Ishikawa (cell line): ENCODE data around the gene PRKCZ.

Experiments
- CEBPB ChIP-seq: IDR thresholded peaks from 2 replicates; pipeline ENCODE4 v1.6.1; 2012
- CREB1 ChIP-seq: IDR thresholded peaks from 2 replicates; pipeline ENCODE4 v1.6.1; 2012; ENCODE audit warnings: low read depth
- EGR1 ChIP-seq: IDR thresholded peaks from 2 replicates; pipeline ENCODE4 v1.6.1; 2012
- EP300 ChIP-seq: IDR thresholded peaks from 2 replicates; pipeline ENCODE4 v1.6.1; 2012; ENCODE audit warnings: borderline replicate concordance
- FOXM1 ChIP-seq: IDR thresholded peaks from 2 replicates; pipeline ENCODE4 v1.6.1; 2012; ENCODE audit warnings: low read depth, borderline replicate concordance
- MAX ChIP-seq: IDR thresholded peaks from 2 replicates; pipeline ENCODE4 v1.6.1; 2012
- NFIC ChIP-seq: IDR thresholded peaks from 2 replicates; pipeline ENCODE4 v1.6.1; 2012
- RAD21 ChIP-seq: IDR thresholded peaks from 2 replicates; pipeline ENCODE4 v1.6.1; 2012; ENCODE audit warnings: low read depth
- TAF1 ChIP-seq: IDR thresholded peaks from 2 replicates; pipeline ENCODE4 v1.6.1; 2012; ENCODE audit warnings: low read depth, mild to moderate bottlenecking
- TCF12 ChIP-seq: IDR thresholded peaks from 2 replicates; pipeline ENCODE4 v1.6.1; 2012; ENCODE audit warnings: low read depth
- TEAD4 ChIP-seq: IDR thresholded peaks from 2 replicates; pipeline ENCODE4 v1.6.1; 2012
- YY1 ChIP-seq: IDR thresholded peaks from 2 replicates; pipeline ENCODE4 v1.6.1; 2012; ENCODE audit warnings: low read depth
- ZBTB7A ChIP-seq: IDR thresholded peaks from 2 replicates; pipeline ENCODE4 v1.6.1; 2012; ENCODE audit warnings: low read depth
- TF ChIP-seq, protein P1 (sequence below): IDR thresholded peaks from 2 replicates; pipeline ENCODE4 v1.6.1; 2012
- TF ChIP-seq, protein P2 (sequence below): IDR thresholded peaks from 2 replicates; pipeline ENCODE4 v1.6.1; 2012; ENCODE audit warnings: low read depth, mild to moderate bottlenecking

The PRKCZ gene

GRCh38 chr1:2047749-2048729 is 2.2 kb upstream of the PRKCZ start:
- no peak for TF ChIP-seq NFIC
- no peak for TF ChIP-seq EGR1
- TF ChIP-seq MAX: no peak
- no peak for TF ChIP-seq ZBTB7A
- TF ChIP-seq, protein P1, sequence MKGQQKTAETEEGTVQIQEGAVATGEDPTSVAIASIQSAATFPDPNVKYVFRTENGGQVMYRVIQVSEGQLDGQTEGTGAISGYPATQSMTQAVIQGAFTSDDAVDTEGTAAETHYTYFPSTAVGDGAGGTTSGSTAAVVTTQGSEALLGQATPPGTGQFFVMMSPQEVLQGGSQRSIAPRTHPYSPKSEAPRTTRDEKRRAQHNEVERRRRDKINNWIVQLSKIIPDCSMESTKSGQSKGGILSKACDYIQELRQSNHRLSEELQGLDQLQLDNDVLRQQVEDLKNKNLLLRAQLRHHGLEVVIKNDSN: no peak
- no peak for TF ChIP-seq CREB1
- TF ChIP-seq TEAD4: no peak
- no peak for TF ChIP-seq CEBPB
- TF ChIP-seq RAD21: no peak
- TF ChIP-seq FOXM1: no peak
- TF ChIP-seq TAF1: no peak
- TF ChIP-seq YY1: no peak

DNA sequence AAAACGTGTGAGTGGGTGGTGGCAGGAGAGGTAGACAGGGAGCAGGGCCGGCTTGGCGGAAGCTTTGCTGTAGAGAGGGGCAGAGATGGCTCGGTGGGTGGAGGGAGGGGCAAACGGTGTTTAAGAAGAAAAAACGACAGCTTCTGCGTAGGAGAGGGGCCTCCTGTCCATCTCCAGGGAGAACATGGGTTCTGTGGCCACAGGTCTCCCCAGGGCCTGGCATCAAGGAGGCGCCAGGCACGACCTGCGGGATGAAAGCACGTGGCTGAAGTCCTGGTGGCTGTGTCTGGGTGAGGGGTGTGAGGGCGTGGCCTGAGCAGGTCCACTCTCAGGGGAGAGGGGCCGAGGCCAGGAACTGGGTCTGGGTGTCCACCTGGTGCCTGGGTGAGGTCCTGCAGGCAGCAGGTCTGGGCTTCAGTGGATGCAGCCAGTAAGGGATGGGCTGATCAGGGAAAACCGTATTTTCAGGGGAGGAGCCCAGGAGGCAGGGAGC is 940 bp upstream of the PRKCZ start:
- TF ChIP-seq FOXM1: no peak
- TF ChIP-seq MAX: 0 out of 2 replicates have a peak, but pooled peaks have one; percentile 32
- no peak for TF ChIP-seq CREB1
- peak; percentile 21; the same call in 1 of the 2 replicates for TF ChIP-seq RAD21

- no peak for TF ChIP-seq ZBTB7A
- peak; percentile 68 for TF ChIP-seq YY1
- TF ChIP-seq CEBPB: no peak
- no peak for TF ChIP-seq FOXM1
- no peak for TF ChIP-seq EGR1
- TF ChIP-seq EP300: peak; percentile 32; the same call in 1 of the 2 replicates
- no peak for TF ChIP-seq NFIC
- TF ChIP-seq, protein P2, sequence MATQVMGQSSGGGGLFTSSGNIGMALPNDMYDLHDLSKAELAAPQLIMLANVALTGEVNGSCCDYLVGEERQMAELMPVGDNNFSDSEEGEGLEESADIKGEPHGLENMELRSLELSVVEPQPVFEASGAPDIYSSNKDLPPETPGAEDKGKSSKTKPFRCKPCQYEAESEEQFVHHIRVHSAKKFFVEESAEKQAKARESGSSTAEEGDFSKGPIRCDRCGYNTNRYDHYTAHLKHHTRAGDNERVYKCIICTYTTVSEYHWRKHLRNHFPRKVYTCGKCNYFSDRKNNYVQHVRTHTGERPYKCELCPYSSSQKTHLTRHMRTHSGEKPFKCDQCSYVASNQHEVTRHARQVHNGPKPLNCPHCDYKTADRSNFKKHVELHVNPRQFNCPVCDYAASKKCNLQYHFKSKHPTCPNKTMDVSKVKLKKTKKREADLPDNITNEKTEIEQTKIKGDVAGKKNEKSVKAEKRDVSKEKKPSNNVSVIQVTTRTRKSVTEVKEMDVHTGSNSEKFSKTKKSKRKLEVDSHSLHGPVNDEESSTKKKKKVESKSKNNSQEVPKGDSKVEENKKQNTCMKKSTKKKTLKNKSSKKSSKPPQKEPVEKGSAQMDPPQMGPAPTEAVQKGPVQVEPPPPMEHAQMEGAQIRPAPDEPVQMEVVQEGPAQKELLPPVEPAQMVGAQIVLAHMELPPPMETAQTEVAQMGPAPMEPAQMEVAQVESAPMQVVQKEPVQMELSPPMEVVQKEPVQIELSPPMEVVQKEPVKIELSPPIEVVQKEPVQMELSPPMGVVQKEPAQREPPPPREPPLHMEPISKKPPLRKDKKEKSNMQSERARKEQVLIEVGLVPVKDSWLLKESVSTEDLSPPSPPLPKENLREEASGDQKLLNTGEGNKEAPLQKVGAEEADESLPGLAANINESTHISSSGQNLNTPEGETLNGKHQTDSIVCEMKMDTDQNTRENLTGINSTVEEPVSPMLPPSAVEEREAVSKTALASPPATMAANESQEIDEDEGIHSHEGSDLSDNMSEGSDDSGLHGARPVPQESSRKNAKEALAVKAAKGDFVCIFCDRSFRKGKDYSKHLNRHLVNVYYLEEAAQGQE: no peak
- TF ChIP-seq, protein P1: no peak
- TF ChIP-seq TEAD4: no peak
- no peak for TF ChIP-seq TCF12
- TF ChIP-seq RAD21: no peak
- 0 out of 2 replicates have a peak, but pooled peaks have one; percentile 24 for TF ChIP-seq TAF1
- TF ChIP-seq MAX: no peak
- TF ChIP-seq CREB1: no peak
These were observed 216 bp downstream of the PRKCZ start for GRCh38 chr1:2050461-2050792.

DNA sequence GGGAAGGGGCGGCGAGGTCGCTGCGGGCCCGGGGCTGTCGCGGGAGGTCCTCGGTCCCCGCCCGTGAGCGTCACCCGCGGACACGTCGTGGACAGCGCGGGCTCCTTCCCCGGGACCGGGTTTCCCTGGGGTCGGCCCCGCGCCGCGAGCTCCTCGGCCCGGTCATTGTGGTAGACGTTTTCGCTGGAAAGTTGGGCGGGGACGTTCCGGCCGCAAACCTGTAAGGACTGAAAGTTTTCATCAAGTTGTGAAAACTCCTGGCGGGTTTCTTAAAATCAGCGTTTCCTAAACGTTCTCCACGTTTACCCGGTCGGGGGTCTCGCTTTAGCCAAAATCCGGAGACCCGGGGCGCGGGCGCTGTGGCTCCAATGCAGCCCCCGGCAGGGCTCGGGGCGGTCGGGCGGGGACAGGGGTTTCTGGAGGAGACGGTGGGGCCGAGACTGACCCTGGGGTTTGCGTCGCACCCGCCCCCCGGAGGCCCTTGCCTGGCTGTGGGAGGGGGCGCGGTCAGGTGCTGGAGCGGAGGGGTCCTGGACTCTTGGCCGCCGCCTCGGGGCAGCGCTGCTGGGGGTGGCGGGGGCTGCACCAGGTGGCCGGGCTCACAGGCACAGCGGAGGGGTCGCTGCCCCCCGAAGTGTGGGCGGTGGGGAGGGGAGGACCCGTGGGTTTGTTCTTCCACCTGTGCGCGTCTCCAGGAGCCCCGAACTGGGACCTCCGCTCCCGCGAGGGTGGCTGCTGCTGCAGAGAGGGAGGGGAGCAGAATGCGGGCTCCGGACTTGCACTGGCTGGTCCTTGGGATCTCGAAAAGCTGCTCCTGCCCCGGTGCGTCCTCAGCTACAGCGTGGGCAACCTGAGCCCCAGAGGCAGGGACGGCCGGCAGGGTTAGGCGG is 827 bp downstream of the PRKCZ start:
- TF ChIP-seq ZBTB7A: 0 out of 2 replicates have a peak, but pooled peaks have one; percentile 60
- TF ChIP-seq EGR1: 0 out of 2 replicates have a peak, but pooled peaks have one; percentile 20
- TF ChIP-seq TAF1: no peak; the same call in 1 of the 2 replicates
- TF ChIP-seq YY1: no peak
- no peak for TF ChIP-seq CEBPB
- TF ChIP-seq TEAD4: no peak
- 0 out of 2 replicates have a peak, but pooled peaks have one; percentile 27 for TF ChIP-seq TCF12
- TF ChIP-seq, protein P1: no peak
- no peak for TF ChIP-seq CREB1
- no peak for TF ChIP-seq NFIC

GRCh38 chr1:2052054-2052679 is 2.0 kb downstream of the PRKCZ start:
- TF ChIP-seq RAD21 (no peak), TEAD4 (no peak), EP300 (no peak), ZBTB7A (no peak), EGR1 (no peak)
- TF ChIP-seq, protein P1: no peak
